Mesendoderm (in vitro differentiated cells): Measurements from ENCODE around the gene SMIM32.
A peak's percentile ranks its signal among the peaks of the same experiment; 100 is the strongest.

Source experiments
- DNase-seq: peaks from one replicate; pipeline ENCODE4 v3.0.0; 2013
- H2AK5ac ChIP-seq: 2 replicates; pipeline ENCODE4 v1.6.1; 2013; ENCODE audit warnings: low read length, inconsistent platforms
- H2BK120ac ChIP-seq: 2 replicates; pipeline ENCODE4 v1.6.1; 2013; ENCODE audit warnings: low read depth, mild to moderate bottlenecking, low read length, moderate library complexity, mixed read lengths
- H2BK15ac ChIP-seq: replicated peaks from 2 replicates; pipeline ENCODE4 v1.6.1; 2013; ENCODE audit warnings: low read depth, mild to moderate bottlenecking, moderate library complexity
- H2BK5ac ChIP-seq: 2 replicates; pipeline ENCODE4 v1.6.1; 2013; ENCODE audit warnings: low read length, inconsistent platforms
- H3K18ac ChIP-seq: 2 replicates; pipeline ENCODE4 v1.6.1; 2013; ENCODE audit warnings: mild to moderate bottlenecking, low read length, mixed read lengths
- H3K23ac ChIP-seq: one replicate; pipeline ENCODE4 v1.6.1; 2013; ENCODE audit warnings: low read length
- H3K27ac ChIP-seq: 2 replicates; pipeline ENCODE4 v1.5.1; 2013; ENCODE audit warnings: low read depth, mild to moderate bottlenecking, inconsistent platforms, low read length, moderate library complexity
- H3K27me3 ChIP-seq: 2 replicates; pipeline ENCODE4 v1.6.1; 2013; ENCODE audit warnings: low read length, control low read depth, mild to moderate bottlenecking, inconsistent platforms; ENCODE audit not compliant: insufficient read depth, poor library complexity
- H3K36me3 ChIP-seq: 2 replicates; pipeline ENCODE4 v1.6.1; 2013; ENCODE audit warnings: low read length, inconsistent platforms; ENCODE audit not compliant: control insufficient read depth, insufficient read depth
- H3K4ac ChIP-seq: one replicate; pipeline ENCODE4 v1.6.1; 2013; ENCODE audit warnings: low read depth, mild to moderate bottlenecking, low read length, moderate library complexity
- H3K4me1 ChIP-seq: 2 replicates; pipeline ENCODE4 v1.6.1; 2013; ENCODE audit warnings: low read depth, low read length, inconsistent platforms; ENCODE audit not compliant: control insufficient read depth
- H3K4me2 ChIP-seq: 2 replicates; pipeline ENCODE4 v1.6.1; 2013; ENCODE audit warnings: low read length
- H3K4me3 ChIP-seq: 2 replicates; pipeline ENCODE4 v1.5.1; 2013; ENCODE audit warnings: mild to moderate bottlenecking, low read length
- H3K56ac ChIP-seq: one replicate; pipeline ENCODE4 v1.6.1; 2013; ENCODE audit warnings: low read length
- H3K79me1 ChIP-seq: 2 replicates; pipeline ENCODE4 v1.6.1; 2013; ENCODE audit warnings: low read length, inconsistent platforms
- H3K79me2 ChIP-seq: 2 replicates; pipeline ENCODE4 v1.6.1; 2013; ENCODE audit warnings: mild to moderate bottlenecking, low read length; ENCODE audit not compliant: control insufficient read depth, insufficient read depth
- H3K9ac ChIP-seq: 2 replicates; pipeline ENCODE4 v1.6.1; 2013; ENCODE audit warnings: low read length, inconsistent platforms
- H4K5ac ChIP-seq: one replicate; pipeline ENCODE4 v1.6.1; 2013; ENCODE audit warnings: low read length
- H4K8ac ChIP-seq: one replicate; pipeline ENCODE4 v1.6.1; 2013; ENCODE audit warnings: low read depth, mild to moderate bottlenecking, control low read depth, low read length, moderate library complexity
- WGBS: extraction: QIAGEN DNeasy Blood & Tissue Kit; methylation state at CpG from one replicate; pipeline ENCODE4 v1.1.7; 2013; ENCODE audit warnings: low lambda C conversion rate, missing lambda C conversion rate; ENCODE audit not compliant: insufficient coverage; ENCODE audit errors: extremely low coverage; 5-methylcytosine and 5-hydroxymethylcytosine counted together

SMIM32 gene

DNA sequence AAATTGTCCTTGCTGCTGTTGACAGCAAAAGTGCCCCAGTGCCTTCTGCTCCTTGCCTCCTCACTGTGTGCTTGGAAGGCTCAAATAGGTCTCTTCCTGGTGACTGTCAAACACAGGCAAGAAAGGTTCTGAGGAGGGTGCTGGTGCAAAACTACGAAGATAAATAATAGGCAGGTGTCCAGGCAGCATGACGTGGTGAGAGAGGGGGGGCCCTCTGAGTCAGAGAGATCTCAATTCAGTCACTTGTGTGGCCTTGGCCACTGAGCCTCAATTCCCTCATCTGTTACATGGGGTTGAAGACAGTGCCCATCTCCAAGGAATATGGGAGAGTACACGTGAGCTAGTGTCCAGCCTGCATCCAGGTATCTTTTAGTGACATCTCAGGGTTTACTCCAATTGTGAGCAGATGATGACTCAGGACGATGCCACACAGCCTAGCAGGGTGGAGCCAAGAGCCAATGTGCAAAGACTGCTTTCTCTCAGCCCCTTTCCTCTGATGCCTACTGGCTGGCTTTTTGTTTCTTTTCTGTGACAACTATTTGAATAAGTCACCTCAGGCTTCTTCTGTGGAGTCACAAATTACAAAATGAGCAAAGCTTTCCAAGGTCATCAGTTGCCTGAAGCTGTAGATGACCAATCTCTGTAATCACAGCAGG is 29.7 kb upstream of the SMIM32 start:
- Histone ChIP-seq H3K9ac (no peak overlapping the region), H4K8ac (no peak overlapping the region), H3K79me2 (no peaks in the 10 kb centered on the region), H3K4me3 (no peak overlapping the region), H3K27me3 (no peaks in the 10 kb centered on the region), H2AK5ac (no peak overlapping the region), H3K23ac (no peak overlapping the region), H2BK5ac (no peak overlapping the region), H4K5ac (no peak overlapping the region), H3K4me1 (no peaks in the 10 kb centered on the region), H3K4ac (no peak overlapping the region), H3K79me1 (no peaks in the 10 kb centered on the region), H2BK15ac (no peak overlapping the region), H2BK120ac (no peak overlapping the region), H3K18ac (no peak overlapping the region), H3K36me3 (no peaks in the 10 kb centered on the region), H3K56ac (no peak overlapping the region), H3K27ac (no peak overlapping the region), H3K4me2 (no peak overlapping the region)
- WGBS, result no CpG with 5 or more reads among the region's 4 CpGs
- no peak for DNase-seq

DNA sequence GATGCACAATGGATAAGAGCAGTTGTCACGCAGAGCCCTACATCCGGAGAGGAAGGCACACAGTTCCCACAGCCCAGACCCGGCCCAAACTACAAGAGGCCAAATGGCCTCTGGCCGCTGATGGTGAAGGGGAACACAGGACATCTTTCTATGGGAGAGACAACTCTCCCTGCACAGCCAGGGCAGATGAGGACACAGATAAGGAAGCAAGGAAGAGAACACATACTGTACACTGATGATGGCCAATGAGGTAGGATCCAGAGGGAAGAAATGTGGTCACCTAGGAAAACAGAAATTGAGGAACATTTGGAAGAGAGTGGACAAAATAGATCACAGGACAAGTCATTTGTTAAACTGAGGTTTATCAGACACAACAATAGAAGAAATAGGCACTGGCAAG is 28.4 kb upstream of the SMIM32 start:
- WGBS, result no CpG with 5 or more reads among the region's 4 CpGs
- Histone ChIP-seq H3K4me2 (no peak overlapping the region), H3K18ac (no peak overlapping the region), H3K23ac (no peak overlapping the region), H2BK15ac (no peak overlapping the region), H3K79me1 (no peaks in the 10 kb centered on the region), H4K5ac (no peak overlapping the region), H2AK5ac (no peak overlapping the region), H3K4me3 (no peak overlapping the region), H3K4ac (no peak overlapping the region), H2BK5ac (no peak overlapping the region), H3K9ac (no peak overlapping the region), H3K27me3 (no peaks in the 10 kb centered on the region), H4K8ac (no peak overlapping the region), H2BK120ac (no peak overlapping the region), H3K4me1 (no peaks in the 10 kb centered on the region), H3K27ac (no peak overlapping the region), H3K36me3 (no peaks in the 10 kb centered on the region), H3K79me2 (no peaks in the 10 kb centered on the region), H3K56ac (no peak overlapping the region)
- no peak for DNase-seq

DNA sequence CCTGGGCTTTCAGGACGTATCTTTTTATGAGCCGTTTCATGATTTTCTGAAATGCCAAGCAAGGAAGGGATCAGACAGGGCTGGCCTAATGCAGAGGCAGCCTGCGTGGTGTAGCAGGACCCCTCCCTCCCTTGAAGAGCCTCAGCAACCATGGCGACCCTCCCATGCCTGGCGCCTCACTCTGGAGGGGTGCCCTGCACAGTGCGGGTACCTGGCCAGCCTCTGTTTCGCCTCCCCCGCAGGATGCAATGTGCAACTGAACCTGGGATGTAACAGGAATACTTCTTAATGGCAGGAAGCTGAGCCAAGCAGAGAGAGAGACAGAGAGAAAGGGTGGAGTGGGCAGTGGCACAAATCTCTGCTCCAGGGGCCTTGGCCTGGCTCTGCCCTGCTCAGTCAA is 23.3 kb upstream of the SMIM32 start:
- Histone ChIP-seq H2BK120ac (no peak overlapping the region), H3K4me1 (no peaks in the 10 kb centered on the region), H3K4me3 (no peak overlapping the region), H3K18ac (no peak overlapping the region), H3K27me3 (no peaks in the 10 kb centered on the region), H3K27ac (no peak overlapping the region), H3K36me3 (no peaks in the 10 kb centered on the region), H2BK15ac (no peak overlapping the region), H2AK5ac (no peak overlapping the region), H3K9ac (no peak overlapping the region), H3K79me2 (no peaks in the 10 kb centered on the region), H3K4me2 (no peak overlapping the region), H2BK5ac (no peak overlapping the region), H4K8ac (no peak overlapping the region), H3K23ac (no peak overlapping the region), H4K5ac (no peak overlapping the region), H3K4ac (no peak overlapping the region), H3K79me1 (no peaks in the 10 kb centered on the region), H3K56ac (no peak overlapping the region)
- no CpG with 5 or more reads among the region's 8 CpGs for WGBS
- DNase-seq, result no peak

DNA sequence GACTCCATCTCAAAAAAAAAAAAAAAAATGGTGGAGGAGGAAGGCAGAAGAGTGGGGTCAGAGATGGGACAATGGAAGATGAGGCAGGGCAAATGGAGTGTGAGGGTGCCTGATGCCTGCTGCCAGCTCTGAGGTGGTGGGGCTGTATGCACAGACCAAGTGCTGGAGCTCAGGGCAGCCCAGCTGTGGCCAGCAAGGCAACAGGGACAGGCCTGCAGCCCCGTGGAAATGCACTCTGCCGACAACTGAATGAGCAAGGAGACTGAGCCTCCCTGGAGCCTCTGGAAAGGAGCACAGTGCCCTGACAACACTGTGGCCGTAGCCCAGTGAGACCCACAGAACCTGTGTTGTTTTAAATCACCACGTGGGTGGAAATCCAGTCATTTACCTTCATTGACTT is 22.9 kb upstream of the SMIM32 start:
- H3K27ac ChIP-seq, result no peak overlapping the region
- H4K5ac ChIP-seq, result no peak overlapping the region
- no peak overlapping the region for H3K9ac ChIP-seq
- H3K4me1 ChIP-seq, result no peaks in the 10 kb centered on the region
- H3K79me1 ChIP-seq, result no peaks in the 10 kb centered on the region
- H2BK5ac ChIP-seq, result no peak overlapping the region
- no peak overlapping the region for H3K4ac ChIP-seq
- H3K79me2 ChIP-seq, result no peaks in the 10 kb centered on the region
- H2BK15ac ChIP-seq, result no peak overlapping the region
- no peak overlapping the region for H3K4me2 ChIP-seq
- no peak overlapping the region for H3K4me3 ChIP-seq
- H3K18ac ChIP-seq, result no peak overlapping the region
- WGBS, result no CpG with 5 or more reads among the region's 4 CpGs
- H3K27me3 ChIP-seq, result no peaks in the 10 kb centered on the region
- no peaks in the 10 kb centered on the region for H3K36me3 ChIP-seq
- H4K8ac ChIP-seq, result no peak overlapping the region
- H2BK120ac ChIP-seq, result no peak overlapping the region
- H2AK5ac ChIP-seq, result no peak overlapping the region
- DNase-seq, result no peak
- no peak overlapping the region for H3K23ac ChIP-seq
- H3K56ac ChIP-seq, result no peak overlapping the region

DNA sequence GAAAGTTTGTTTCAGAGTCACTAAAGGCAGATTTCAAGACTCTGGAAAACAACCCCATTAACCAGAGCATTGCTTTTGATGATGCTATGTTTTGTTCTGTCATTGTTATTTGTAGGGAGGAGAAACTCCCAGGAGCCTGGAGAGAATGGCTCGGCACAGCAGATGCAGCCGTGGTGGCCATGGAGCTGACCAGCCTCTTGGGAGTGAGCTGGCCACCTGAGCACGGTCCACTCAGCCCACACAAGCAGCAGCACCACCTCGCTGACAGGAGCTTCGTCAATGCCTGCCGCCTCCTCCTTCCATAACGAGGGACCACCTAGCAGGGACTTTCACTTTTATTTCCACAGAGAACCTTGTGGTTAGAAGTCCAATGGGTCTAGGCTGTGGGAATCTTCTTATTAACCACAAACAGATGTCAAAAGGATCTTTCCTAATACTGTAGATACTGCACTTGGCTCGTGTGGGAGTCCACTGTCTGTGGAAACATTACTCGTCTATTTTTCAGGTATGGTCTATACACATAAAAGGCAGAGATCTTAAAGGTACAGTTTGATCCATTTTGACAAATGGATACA is 21.0 kb upstream of the SMIM32 start:
- no peak overlapping the region for H2AK5ac ChIP-seq
- no peak overlapping the region for H2BK120ac ChIP-seq
- no peak overlapping the region for H3K4me3 ChIP-seq
- no peak overlapping the region for H3K9ac ChIP-seq
- H3K36me3 ChIP-seq, result no peaks in the 10 kb centered on the region
- no peak overlapping the region for H3K4me2 ChIP-seq
- H3K79me2 ChIP-seq, result no peaks in the 10 kb centered on the region
- DNase-seq, result no peak
- H2BK15ac ChIP-seq, result no peak overlapping the region
- no peak overlapping the region for H3K18ac ChIP-seq
- H3K27me3 ChIP-seq, result no peaks in the 10 kb centered on the region
- WGBS, result no CpG with 5 or more reads among the region's 9 CpGs
- no peak overlapping the region for H4K5ac ChIP-seq
- no peaks in the 10 kb centered on the region for H3K4me1 ChIP-seq
- no peaks in the 10 kb centered on the region for H3K79me1 ChIP-seq
- H4K8ac ChIP-seq, result no peak overlapping the region
- H2BK5ac ChIP-seq, result no peak overlapping the region
- no peak overlapping the region for H3K23ac ChIP-seq
- no peak overlapping the region for H3K4ac ChIP-seq
- H3K27ac ChIP-seq, result no peak overlapping the region
- no peak overlapping the region for H3K56ac ChIP-seq

DNA sequence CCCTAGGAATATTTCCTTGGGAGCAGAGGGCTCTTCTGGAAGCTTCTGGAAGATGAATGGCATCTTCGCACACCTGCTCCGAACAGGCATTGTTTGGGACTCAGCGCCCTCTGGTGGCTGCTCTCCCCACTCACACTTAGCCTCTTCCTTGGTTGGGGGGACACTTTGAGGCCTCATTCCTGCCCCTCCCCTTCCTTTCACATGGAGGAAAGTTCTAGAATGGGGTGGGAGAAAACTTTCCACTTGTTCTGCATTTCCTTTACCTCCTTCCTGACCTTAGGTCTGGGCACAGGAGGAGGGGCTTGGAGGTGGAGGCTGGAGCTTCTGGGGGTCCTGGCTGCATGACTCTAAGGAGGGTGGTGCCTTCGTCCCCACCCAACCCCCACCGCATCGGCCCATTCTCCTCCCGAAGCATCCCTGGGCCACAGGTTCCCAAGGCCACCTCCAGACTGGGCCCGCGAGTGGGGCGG is 19.3 kb upstream of the SMIM32 start:
- no CpG with 5 or more reads among the region's 10 CpGs for WGBS
- no peak overlapping the region for H3K4me3 ChIP-seq
- no peak overlapping the region for H2BK5ac ChIP-seq
- no peak overlapping the region for H4K5ac ChIP-seq
- no peak overlapping the region for H4K8ac ChIP-seq
- H3K27ac ChIP-seq, result no peak overlapping the region
- no peak overlapping the region for H3K4me2 ChIP-seq
- no peak overlapping the region for H2AK5ac ChIP-seq
- DNase-seq, result peak; percentile 63
- H3K56ac ChIP-seq, result peak overlapping the region; percentile 25
- H3K27me3 ChIP-seq, result no peaks in the 10 kb centered on the region
- H3K9ac ChIP-seq, result no peak overlapping the region
- H3K4ac ChIP-seq, result no peak overlapping the region
- no peaks in the 10 kb centered on the region for H3K79me2 ChIP-seq
- H2BK120ac ChIP-seq, result no peak overlapping the region
- no peaks in the 10 kb centered on the region for H3K4me1 ChIP-seq
- no peaks in the 10 kb centered on the region for H3K79me1 ChIP-seq
- no peak overlapping the region for H3K18ac ChIP-seq
- H3K23ac ChIP-seq, result no peak overlapping the region
- H3K36me3 ChIP-seq, result no peaks in the 10 kb centered on the region
- H2BK15ac ChIP-seq, result no peak overlapping the region
